Fibroblast of mammary gland (primary cell): ENCODE results near the gene STPG4.

ENCODE experiments used
- DNase-seq: peaks from one replicate; pipeline ENCODE4 v3.0.0-alpha.2; 2010; ENCODE audit warnings: low read depth
- H3K4me3 ChIP-seq: 2 replicates; pipeline ENCODE4 v1.5.1; 2011; ENCODE audit warnings: low read depth, mild to moderate bottlenecking, low read length, moderate library complexity; ENCODE audit not compliant: control insufficient read depth
- CTCF ChIP-seq: conservative IDR thresholded peaks from 2 replicates; pipeline ENCODE4 v1.5.1; 2011; ENCODE audit warnings: low read depth, low read length, inconsistent platforms; ENCODE audit not compliant: control insufficient read depth, insufficient read depth

The STPG4 gene

GRCh38 chr2:47056868-47057686 is 98.0 kb downstream of the STPG4 start:
- TF ChIP-seq CTCF, result no peak
- peak; percentile 85 for DNase-seq
- no peak overlapping the region for H3K4me3 ChIP-seq

- DNase-seq, result peak; percentile 93
- TF ChIP-seq CTCF, result no peak
- no peak overlapping the region for H3K4me3 ChIP-seq
These were observed 98.7 kb downstream of the STPG4 start for GRCh38 chr2:47056374-47056773.

- no peak for TF ChIP-seq CTCF
- H3K4me3 ChIP-seq, result no peak overlapping the region
- no peak for DNase-seq
These were observed 100.2 kb downstream of the STPG4 start for GRCh38 chr2:47054868-47055267.

GRCh38 chr2:47054036-47054555 is 101.0 kb downstream of the STPG4 start:
- DNase-seq, result no peak
- H3K4me3 ChIP-seq, result no peak overlapping the region
- no peak for TF ChIP-seq CTCF

GRCh38 chr2:47052847-47053246 is 102.3 kb downstream of the STPG4 start:
- no peak for TF ChIP-seq CTCF
- DNase-seq, result no peak
- H3K4me3 ChIP-seq, result no peak overlapping the region

GRCh38 chr2:47051562-47051961 is 103.5 kb downstream of the STPG4 start:
- no peak for DNase-seq
- no peak for TF ChIP-seq CTCF
- H3K4me3 ChIP-seq, result no peak overlapping the region
